Ovary (tissue), 9 donors: ENCODE data around the gene KIAA0825. TPM values are rescaled to one million over a fixed set of nuclear protein-coding genes. Genes with fewer than 3 reads are reported as not detected.

Experiments used
- DNase-seq, 5 donors: peaks; one replicate each; pipeline ENCODE4 v3.0.0-alpha.2; 2019 to 2020
- H3K27ac ChIP-seq, 2 donors: fragments of 200-600 bp; one replicate each; pipeline versions ENCODE4 v1.5.1 to v1.8.0; 2019 to 2022
- H3K27me3 ChIP-seq: fragments of 200-600 bp; one replicate; pipeline ENCODE4 v1.8.0; 2022
- H3K36me3 ChIP-seq: fragments of 200-600 bp; sonication (generic); one replicate; pipeline ENCODE4 v1.5.1; 2019
- H3K4me1 ChIP-seq: one replicate; pipeline ENCODE4 v1.8.1; 2013; ENCODE audit warnings: mild to moderate bottlenecking, moderate library complexity; ENCODE audit not compliant: insufficient read depth
- H3K4me3 ChIP-seq: fragments of 200-600 bp; sonication (generic); one replicate; pipeline ENCODE4 v1.5.1; 2017
- H3K9me3 ChIP-seq, 2 donors: fragments of 200-600 bp in 1 of 2; sonication (generic) in 1 of 2; one replicate each; pipeline versions ENCODE4 v1.5.1 to v1.8.1; 2013 to 2019; ENCODE audit warnings: mild to moderate bottlenecking in 1 of 2, moderate library complexity in 1 of 2
- EP300 ChIP-seq: sonication (generic); formaldehyde crosslinking; IDR thresholded peaks from one replicate; pipeline ENCODE4 v1.6.1; 2017; ENCODE audit warnings: antibody characterized with exemption
- POLR2A ChIP-seq: fragments of 450-650 bp; IDR thresholded peaks from one replicate; pipeline ENCODE4 v1.6.1; 2017; ENCODE audit warnings: antibody characterized with exemption, mild to moderate bottlenecking, moderate library complexity
- WGBS, 3 donors: extraction: QIAGEN DNeasy Blood & Tissue Kit in 1 of 3; methylation state at CpG; one replicate each; pipeline versions ENCODE4 v1.1.5 to v1.1.7; 2013 to 2017; 5-methylcytosine and 5-hydroxymethylcytosine counted together
- intact Hi-C, 4 donors: fragments of 100-400 bp; cut with DNase I; formaldehyde crosslinking; loops; one replicate each; pipeline versions ENCODE4 v1.11.0 to v1.15.1; 2022 to 2023
- polyA plus RNA-seq, 2 donors: library from polyadenylated mRNA; stranded (reverse); fragments of 200-250 nt in 1 of 2; fragments of 350-450 nt in 1 of 2; fragmentation: Illumina TruSeq in 1 of 2; extraction: RNeasy Lipid Tissue Mini Kit (QIAGEN cat#74804) in 1 of 2; gene quantifications; one replicate each; pipeline ENCODE4 v1.2.3, GENCODE V29; 2013 to 2014
- total RNA-seq, 7 donors: library from RNA; depleted of rRNA in 2 of 7; stranded (reverse); fragments of >200 nt in 2 of 7; fragmentation: NEBNext Ultra II Directional in 3 of 7; extraction: Animal tissue kit (Norgen Biotek cat#: 25700) in 3 of 7; gene quantifications; one replicate each; pipeline versions ENCODE4 v1.1.0 to v1.2.4, GENCODE V29; 2016 to 2023
- TF ChIP-seq, protein P1 (sequence below), 3 donors: fragments of 450-650 bp in 2 of 3; fragments of 200-600 bp in 1 of 3; IDR thresholded peaks; one replicate each; pipeline versions ENCODE4 v1.5.1 to v1.8.0; 2016 to 2022; ENCODE audit warnings: antibody characterized with exemption in 3 of 3, mild to moderate bottlenecking in 1 of 3
- donor health status: DM: no; HTN: no; CAD: no; lungs with moderate emphysema.
- donor health status: DM: no; HTN: no; CAD: no.
- donor health status: Bipolar disorder and iron deficiency.
- donor health status: DM: yes; HTN: yes; CAD: no.
- donor health status: DM: no; HTN: no; CAD: no.
- donor health status: DM: yes; HTN: yes; CAD: no.

KIAA0825 gene
- total and polyA plus RNA-seq, 9 donors: 0.70 to 12.4 (median 3.9) TPM

- no peak overlapping the region for H3K4me3 ChIP-seq
- intact Hi-C loops: no loop called here
- DNase-seq: no peak
Observed at GRCh38 chr5:94268226-94268625, 350.2 kb downstream of the KIAA0825 start.

GRCh38 chr5:94267350-94267899 is 351.0 kb downstream of the KIAA0825 start:
- intact Hi-C loops: no loop called here
- DNase-seq: no peak
- Histone ChIP-seq H3K36me3 (no peaks in the 10 kb centered on the region), H3K9me3 (no peaks in the 10 kb centered on the region), H3K4me1 (no peaks in the 10 kb centered on the region), H3K27ac (no peak overlapping the region), H3K27me3 (no peaks in the 10 kb centered on the region), H3K4me3 (no peak overlapping the region)
- TF ChIP-seq POLR2A (no peak), EP300 (no peak)
- TF ChIP-seq, protein P1, sequence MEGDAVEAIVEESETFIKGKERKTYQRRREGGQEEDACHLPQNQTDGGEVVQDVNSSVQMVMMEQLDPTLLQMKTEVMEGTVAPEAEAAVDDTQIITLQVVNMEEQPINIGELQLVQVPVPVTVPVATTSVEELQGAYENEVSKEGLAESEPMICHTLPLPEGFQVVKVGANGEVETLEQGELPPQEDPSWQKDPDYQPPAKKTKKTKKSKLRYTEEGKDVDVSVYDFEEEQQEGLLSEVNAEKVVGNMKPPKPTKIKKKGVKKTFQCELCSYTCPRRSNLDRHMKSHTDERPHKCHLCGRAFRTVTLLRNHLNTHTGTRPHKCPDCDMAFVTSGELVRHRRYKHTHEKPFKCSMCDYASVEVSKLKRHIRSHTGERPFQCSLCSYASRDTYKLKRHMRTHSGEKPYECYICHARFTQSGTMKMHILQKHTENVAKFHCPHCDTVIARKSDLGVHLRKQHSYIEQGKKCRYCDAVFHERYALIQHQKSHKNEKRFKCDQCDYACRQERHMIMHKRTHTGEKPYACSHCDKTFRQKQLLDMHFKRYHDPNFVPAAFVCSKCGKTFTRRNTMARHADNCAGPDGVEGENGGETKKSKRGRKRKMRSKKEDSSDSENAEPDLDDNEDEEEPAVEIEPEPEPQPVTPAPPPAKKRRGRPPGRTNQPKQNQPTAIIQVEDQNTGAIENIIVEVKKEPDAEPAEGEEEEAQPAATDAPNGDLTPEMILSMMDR (IDR thresholded peaks at IDR 0.05): no peak
- 79 to 90% (median 89%) methylated on average over 4 of the region's 4 CpGs for WGBS, 3 donors

More at GRCh38 chr5:94268226-94268625, 350.2 kb downstream of the KIAA0825 start:
- H3K27me3 ChIP-seq: no peaks in the 10 kb centered on the region
- no peaks in the 10 kb centered on the region for H3K36me3 ChIP-seq
- no peak overlapping the region for H3K27ac ChIP-seq
- no peaks in the 10 kb centered on the region for H3K4me1 ChIP-seq
- TF ChIP-seq EP300 (no peak), POLR2A (no peak)
- TF ChIP-seq, protein P1 (IDR thresholded peaks at IDR 0.05): no peak
- no peaks in the 10 kb centered on the region for H3K9me3 ChIP-seq
- WGBS, 3 donors: 90 to 92% (median 91%) methylated on average over 3 of the region's 3 CpGs

- Histone ChIP-seq H3K9me3 (no peaks in the 10 kb centered on the region), H3K4me3 (no peak overlapping the region), H3K36me3 (no peaks in the 10 kb centered on the region), H3K27me3 (no peaks in the 10 kb centered on the region), H3K27ac (no peak overlapping the region), H3K4me1 (no peaks in the 10 kb centered on the region)
- DNase-seq: no peak
- intact Hi-C loops: no loop called here
- no peak for TF ChIP-seq POLR2A
Observed at GRCh38 chr5:94266170-94266569, 352.2 kb downstream of the KIAA0825 start.

DNA sequence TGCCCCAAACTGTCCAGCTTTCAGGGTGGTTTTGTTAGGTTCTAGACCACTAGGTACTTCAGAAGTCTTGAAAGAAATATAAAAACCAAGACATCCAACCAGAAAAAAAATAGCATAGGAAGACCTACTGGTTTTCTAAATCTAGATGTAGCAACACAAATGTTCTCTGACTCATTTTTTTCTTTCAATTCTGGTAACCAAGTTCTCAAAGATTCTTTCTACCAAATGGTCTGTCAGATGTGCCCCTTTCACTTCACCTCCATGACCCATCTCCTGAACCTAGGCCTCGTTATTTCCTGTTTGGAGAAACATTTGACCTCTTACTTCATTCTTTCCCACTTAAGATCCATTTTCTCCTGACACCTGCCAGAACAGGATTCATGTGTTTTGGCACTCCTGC is 355.3 kb downstream of the KIAA0825 start:
- H3K27ac ChIP-seq: no peak overlapping the region
- WGBS, 3 donors: 75 to 83% (median 82%) methylated on average over 1 of the region's 1 CpG
- DNase-seq: no peak
- TF ChIP-seq, protein P1 (IDR thresholded peaks at IDR 0.05): no peak
- TF ChIP-seq EP300: no peak
- no peak for TF ChIP-seq POLR2A
- H3K36me3 ChIP-seq: no peaks in the 10 kb centered on the region
- H3K9me3 ChIP-seq: no peaks in the 10 kb centered on the region
- no peak overlapping the region for H3K4me3 ChIP-seq
- no peaks in the 10 kb centered on the region for H3K27me3 ChIP-seq
- H3K4me1 ChIP-seq: no peaks in the 10 kb centered on the region
- intact Hi-C loops: no loop called here

DNA sequence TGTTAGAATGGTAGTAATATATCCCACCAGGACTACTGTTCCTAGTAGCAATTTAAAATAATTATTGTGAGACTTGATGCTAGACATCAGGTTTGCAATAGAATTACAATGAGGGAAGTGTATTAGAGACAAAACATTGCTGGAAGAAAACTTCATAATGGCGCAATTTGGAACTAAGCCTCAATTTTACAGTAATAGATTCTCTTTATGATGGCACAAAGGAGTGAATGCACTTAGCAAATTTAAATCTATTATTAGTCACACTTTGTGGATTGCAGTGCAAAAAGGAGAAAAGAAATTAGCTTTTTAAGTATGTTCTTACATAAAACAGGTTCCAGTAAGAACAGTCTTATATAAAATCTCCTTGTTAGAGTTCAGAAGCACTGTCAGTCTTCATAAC is 358.3 kb downstream of the KIAA0825 start:
- Histone ChIP-seq H3K27me3 (no peaks in the 10 kb centered on the region), H3K4me3 (no peak overlapping the region), H3K9me3 (no peaks in the 10 kb centered on the region), H3K36me3 (no peaks in the 10 kb centered on the region), H3K4me1 (no peaks in the 10 kb centered on the region), H3K27ac (no peak overlapping the region)
- intact Hi-C loops: no loop called here
- WGBS, 3 donors: 90 to 99% (median 96%) methylated on average over 1 of the region's 1 CpG
- TF ChIP-seq POLR2A: no peak
- TF ChIP-seq, protein P1 (IDR thresholded peaks at IDR 0.05): no peak
- no peak for TF ChIP-seq EP300
- DNase-seq: no peak
